Measurements from ENCODE around the gene OR2G3.

The OR2G3 gene

DNA sequence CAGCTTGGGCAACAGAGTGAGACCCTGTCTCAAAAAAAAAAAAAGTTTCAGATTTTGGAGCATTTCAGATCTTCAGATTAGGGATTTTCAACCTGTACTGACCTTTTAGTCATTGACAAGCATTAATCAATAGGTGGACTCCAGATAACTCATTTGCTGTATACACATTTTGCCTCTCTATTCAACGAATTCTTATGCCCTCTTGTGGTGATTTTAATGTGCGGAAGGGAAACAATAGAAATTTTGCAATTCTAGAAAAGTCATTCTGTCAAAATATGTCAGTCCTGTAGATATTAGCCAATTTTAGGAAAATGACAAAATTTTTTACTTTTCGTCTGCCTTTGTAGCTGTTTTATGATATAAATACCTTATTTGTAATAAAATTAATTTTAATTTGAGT, 28.9 kb upstream of the OR2G3 start:
- DNase-seq (ENCODE audit: extremely low spot score) = peak; percentile 15
- POLR2A ChIA-PET = no interaction called here

DNA sequence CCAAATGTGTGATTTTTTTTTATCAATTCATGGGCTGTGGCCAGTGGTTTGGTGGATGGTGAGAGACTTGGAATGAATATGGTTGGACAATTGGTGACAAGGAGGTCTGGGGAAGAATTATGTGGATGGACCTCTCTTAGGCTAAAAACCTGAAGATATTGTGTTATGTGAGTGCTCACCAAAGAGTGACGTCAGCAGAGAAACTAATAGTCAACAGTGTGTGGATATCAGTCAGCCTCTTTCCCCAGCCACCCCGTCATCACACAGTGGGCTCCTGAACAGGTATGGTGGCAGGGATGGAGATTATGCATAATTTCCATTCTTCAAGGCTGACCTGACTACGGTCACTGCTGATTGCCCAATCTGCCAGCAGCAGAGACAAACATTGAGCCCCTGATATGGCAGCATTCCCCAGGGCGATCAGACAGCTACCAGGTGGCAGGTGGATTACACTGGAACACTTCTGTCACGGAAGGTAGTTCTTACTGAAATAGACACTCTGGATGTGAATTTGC, 26.4 kb upstream of the OR2G3 start:
- POLR2A ChIA-PET = no interaction called here
- TF ChIP-seq, protein P1, sequence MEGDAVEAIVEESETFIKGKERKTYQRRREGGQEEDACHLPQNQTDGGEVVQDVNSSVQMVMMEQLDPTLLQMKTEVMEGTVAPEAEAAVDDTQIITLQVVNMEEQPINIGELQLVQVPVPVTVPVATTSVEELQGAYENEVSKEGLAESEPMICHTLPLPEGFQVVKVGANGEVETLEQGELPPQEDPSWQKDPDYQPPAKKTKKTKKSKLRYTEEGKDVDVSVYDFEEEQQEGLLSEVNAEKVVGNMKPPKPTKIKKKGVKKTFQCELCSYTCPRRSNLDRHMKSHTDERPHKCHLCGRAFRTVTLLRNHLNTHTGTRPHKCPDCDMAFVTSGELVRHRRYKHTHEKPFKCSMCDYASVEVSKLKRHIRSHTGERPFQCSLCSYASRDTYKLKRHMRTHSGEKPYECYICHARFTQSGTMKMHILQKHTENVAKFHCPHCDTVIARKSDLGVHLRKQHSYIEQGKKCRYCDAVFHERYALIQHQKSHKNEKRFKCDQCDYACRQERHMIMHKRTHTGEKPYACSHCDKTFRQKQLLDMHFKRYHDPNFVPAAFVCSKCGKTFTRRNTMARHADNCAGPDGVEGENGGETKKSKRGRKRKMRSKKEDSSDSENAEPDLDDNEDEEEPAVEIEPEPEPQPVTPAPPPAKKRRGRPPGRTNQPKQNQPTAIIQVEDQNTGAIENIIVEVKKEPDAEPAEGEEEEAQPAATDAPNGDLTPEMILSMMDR (IDR thresholded peaks at IDR 0.05; ENCODE audit: control extremely low read depth, extremely low read depth, low read depth, missing control alignments) = no peak
- DNase-seq (ENCODE audit: extremely low spot score) = no peak
- CTCF ChIA-PET = interaction anchor here (1.1 to 1.9 kb wide), 3 partner anchors 11 to 24 kb away, joined by 3 to 6 read pairs (median 3); no protein-coding TSS in a partner anchor

More for the DNA sequence above, 28.9 kb upstream of the OR2G3 start:
- CTCF ChIA-PET = interaction anchor here (0.7 to 1.8 kb wide), 2 partner anchors 12 to 187 kb away, joined by 3 read pairs; partner anchors contain the start of gene OR2G2
- TF ChIP-seq, protein P1 (IDR thresholded peaks at IDR 0.05; ENCODE audit: control extremely low read depth, extremely low read depth, low read depth, missing control alignments) = peak; percentile 42

DNA sequence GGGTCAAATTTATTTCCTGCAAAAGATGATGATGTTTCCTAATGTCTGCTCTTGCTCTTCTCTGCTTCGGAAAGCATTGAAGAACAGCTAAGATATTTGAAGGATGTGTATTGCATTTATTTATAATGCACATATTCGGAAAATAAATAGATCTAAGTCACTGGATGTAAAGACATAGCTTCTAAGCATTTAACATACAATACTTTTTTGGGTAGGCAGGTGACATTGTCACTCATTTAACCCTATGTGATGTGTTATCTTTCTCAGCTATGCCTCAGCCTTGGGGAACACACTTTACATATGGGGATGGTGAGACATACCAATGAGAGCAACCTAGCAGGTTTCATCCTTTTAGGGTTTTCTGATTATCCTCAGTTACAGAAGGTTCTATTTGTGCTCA, 17.3 kb upstream of the OR2G3 start, which contains the start of gene OR2G2:
OR2G2 (plus strand) TSS at position 301 of the 400 bp plus-strand sequence; CDS start at position 301, 0 bp downstream.
- POLR2A ChIA-PET = no interaction called here
- no peak for DNase-seq (ENCODE audit: extremely low spot score)
- CTCF ChIA-PET = interaction anchor here (1.2 kb wide), 1 partner anchor 11 kb away, joined by 3 read pairs; no protein-coding TSS in a partner anchor
- TF ChIP-seq, protein P1 (IDR thresholded peaks at IDR 0.05; ENCODE audit: control extremely low read depth, extremely low read depth, low read depth, missing control alignments) = no peak

DNA sequence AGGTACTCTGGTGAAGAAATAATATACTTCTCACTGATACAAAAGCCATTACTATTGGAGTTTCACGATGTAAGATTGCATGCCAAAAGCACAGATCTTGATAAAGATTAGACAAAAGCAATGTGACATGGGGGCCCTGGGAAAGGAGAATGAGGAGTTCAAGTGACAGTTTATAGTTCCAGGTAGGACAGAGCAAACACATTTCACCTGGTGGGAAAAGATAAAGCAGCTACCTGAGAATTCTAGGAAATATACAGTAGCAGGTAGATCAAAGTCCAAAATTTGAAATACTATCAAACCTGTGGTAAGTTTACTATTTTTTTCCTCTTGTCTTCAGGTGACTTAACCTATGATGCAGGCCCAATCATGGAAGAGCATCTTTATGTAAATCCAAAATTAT, 8.0 kb downstream of the OR2G3 start:
- DNase-seq (ENCODE audit: extremely low spot score) = no peak
- TF ChIP-seq, protein P1 (IDR thresholded peaks at IDR 0.05; ENCODE audit: control extremely low read depth, extremely low read depth, low read depth, missing control alignments) = no peak
- ChIA-PET CTCF (interaction anchor here (0.9 kb wide), 1 partner anchor 11 kb away, joined by 3 read pairs; no protein-coding TSS in a partner anchor), POLR2A (no interaction called here)

DNA sequence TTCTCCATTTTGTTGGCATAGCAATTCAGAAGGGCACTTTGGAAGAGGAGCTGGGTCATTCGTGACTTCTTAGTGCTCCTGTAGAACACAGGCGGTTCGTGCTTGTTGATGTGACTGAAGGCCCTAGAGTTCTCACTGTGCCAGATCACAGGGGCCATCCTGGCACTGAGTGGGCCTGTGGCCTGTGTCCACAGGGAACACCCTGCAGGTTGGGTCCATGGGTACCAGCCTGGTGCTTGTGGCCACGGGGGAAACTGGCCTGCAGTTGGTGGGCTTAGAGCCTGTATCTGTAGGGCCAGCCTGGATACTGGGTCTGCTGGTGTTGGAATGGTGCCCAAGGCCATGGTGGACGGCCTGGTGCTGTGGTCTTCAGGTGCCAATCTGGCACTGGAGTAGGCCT, 9.2 kb downstream of the OR2G3 start:
- ChIA-PET POLR2A (no interaction called here), CTCF (no interaction called here)
- no peak for DNase-seq (ENCODE audit: extremely low spot score)
- TF ChIP-seq, protein P1 (IDR thresholded peaks at IDR 0.05; ENCODE audit: control extremely low read depth, extremely low read depth, low read depth, missing control alignments) = no peak

DNA sequence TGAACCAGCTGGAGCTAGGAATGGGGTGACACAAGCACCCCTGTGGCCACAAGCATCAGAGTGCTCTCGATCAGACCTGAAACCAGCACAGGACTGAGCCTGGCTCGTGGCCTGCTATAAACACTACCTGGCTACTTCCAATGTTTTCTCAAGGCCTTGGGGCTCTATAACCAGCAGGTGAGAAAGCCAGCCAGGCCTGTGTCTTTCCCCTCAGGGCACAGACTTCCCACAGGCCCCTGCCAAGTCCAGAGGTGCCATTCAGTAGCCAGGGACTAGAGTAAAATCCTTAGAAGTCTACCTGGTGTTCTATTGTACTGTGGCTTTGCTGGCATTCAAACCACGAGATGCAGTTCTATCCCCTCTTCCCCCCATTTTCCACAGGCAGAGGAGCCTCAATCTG, 22.6 kb downstream of the OR2G3 start:
- TF ChIP-seq, protein P1 (IDR thresholded peaks at IDR 0.05; ENCODE audit: control extremely low read depth, extremely low read depth, low read depth, missing control alignments) = no peak
- CTCF ChIA-PET = no interaction called here
- no peak for DNase-seq (ENCODE audit: extremely low spot score)
- POLR2A ChIA-PET = no interaction called here
